HepG2 (cell line): ENCODE data around the gene PDCD2L. TPM values are rescaled to one million over a fixed set of nuclear protein-coding genes. Genes with fewer than 3 reads are reported as not detected.

Experiments used
- CEBPB ChIP-seq: IDR thresholded peaks from 2 replicates; pipeline ENCODE4 v1.6.1; 2011; ENCODE audit warnings: low read depth, low read length, improper control_type of control experiment, borderline replicate concordance
- CREM ChIP-seq, 2 experiments: sonication (generic) in 1 of 2; formaldehyde crosslinking in 1 of 2; IDR thresholded peaks; 2 replicates each; pipeline versions ENCODE4 v1.4.0 to v1.6.1; 2016 to 2020; ENCODE audit warnings: antibody characterized with exemption in 1 of 2, mild to moderate bottlenecking in 1 of 2, missing genetic modification reagents in 1 of 2
- HIVEP1 ChIP-seq: sonication (generic); formaldehyde crosslinking; IDR thresholded peaks from 2 replicates; pipeline ENCODE4 v1.4.0; 2020; ENCODE audit warnings: mild to moderate bottlenecking, missing genetic modification reagents
- IRF9 ChIP-seq: sonication (generic); formaldehyde crosslinking; IDR thresholded peaks from 2 replicates; pipeline ENCODE4 v1.8.0; 2022; ENCODE audit warnings: missing genetic modification reagents, mild to moderate bottlenecking, borderline replicate concordance
- KDM2A ChIP-seq: sonication (generic); formaldehyde crosslinking; IDR thresholded peaks from 2 replicates; pipeline ENCODE4 v1.4.0; 2020; ENCODE audit warnings: low read depth, missing genetic modification reagents, borderline replicate concordance
- MATR3 ChIP-seq: sonication (generic); formaldehyde crosslinking; IDR thresholded peaks from 2 replicates; pipeline ENCODE4 v1.4.0; 2020; ENCODE audit warnings: missing genetic modification reagents
- PLRG1 ChIP-seq: fragments of 450-650 bp; conservative IDR thresholded peaks from 2 replicates; pipeline ENCODE4 v1.6.1; 2016
- RAD21 ChIP-seq: fragments of 450-650 bp; formaldehyde crosslinking; IDR thresholded peaks from 2 replicates; pipeline ENCODE4 v1.5.0; 2020; ENCODE audit warnings: mild to moderate bottlenecking
- SP5 ChIP-seq: IDR thresholded peaks from 2 replicates; pipeline ENCODE4 v1.6.1; 2016; ENCODE audit warnings: low read depth, borderline replicate concordance
- TIGD3 ChIP-seq: sonication (generic); formaldehyde crosslinking; IDR thresholded peaks from 2 replicates; pipeline ENCODE4 v1.5.1; 2020; ENCODE audit warnings: mild to moderate bottlenecking, missing genetic modification reagents, borderline replicate concordance
- ZNF275 ChIP-seq: sonication (generic); formaldehyde crosslinking; IDR thresholded peaks from 2 replicates; pipeline ENCODE4 v1.8.0; 2022; ENCODE audit warnings: missing genetic modification reagents, mild to moderate bottlenecking, inconsistent platforms, borderline replicate concordance
- ZNF318 ChIP-seq: sonication (generic); formaldehyde crosslinking; IDR thresholded peaks from 2 replicates; pipeline ENCODE4 v1.4.0; 2020; ENCODE audit warnings: mild to moderate bottlenecking, missing genetic modification reagents
- ZNF335 ChIP-seq: sonication (generic); formaldehyde crosslinking; IDR thresholded peaks from 2 replicates; pipeline ENCODE4 v1.4.0; 2020; ENCODE audit warnings: missing genetic modification reagents
- polyA plus RNA-seq, 8 experiments: library from polyadenylated mRNA; depleted of rRNA in 3 of 8; stranded (reverse) in 7 of 8; unstranded in 1 of 8; fragments of >200 nt; fragmentation: Illumina TruSeq in 4 of 8; extraction: Trizol in 4 of 8; gene quantifications; 2 replicates each; pipeline versions ENCODE4 v1.2.1 to v1.2.3, GENCODE V29; 2011 to 2016; ENCODE audit warnings: low read depth in 4 of 8, missing spikeins in 1 of 8, mixed read lengths in 1 of 8; ENCODE audit not compliant: insufficient read depth in 1 of 8
- total RNA-seq, 5 experiments: library from RNA; depleted of rRNA; stranded (reverse); fragments of >200 nt; fragmentation: Illumina TruSeq; extraction: Trizol; gene quantifications; 2 replicates each; pipeline ENCODE4 v1.2.3, GENCODE V29; 2016; ENCODE audit warnings: low read depth in 1 of 5
- TF ChIP-seq, protein P1 (sequence below): IDR thresholded peaks from 2 replicates; pipeline ENCODE4 v1.6.1; 2016; ENCODE audit warnings: missing compliant biosample characterization, missing genetic modification reagents, borderline replicate concordance
- TF ChIP-seq, protein P2 (sequence below): sonication (generic); formaldehyde crosslinking; IDR thresholded peaks from 2 replicates; pipeline ENCODE4 v1.4.0; 2020; ENCODE audit warnings: mild to moderate bottlenecking, missing genetic modification reagents

The PDCD2L gene
- total and polyA plus RNA-seq, 2 of the 13 experiments (the other 11 are each of a cell fraction or from before 2014, with no cell fraction given): 29.3 to 35.2 TPM

- TF ChIP-seq IRF9 (CRISPR knock-in tag) (0 out of 2 replicates have a peak, but pooled peaks have one; percentile 1), CEBPB (no peak), ZNF335 (CRISPR knock-in tag) (no peak; the same call in 1 of the 2 replicates), RAD21 (CRISPR knock-in tag) (no peak), CREM (IDR thresholded peaks at IDR 0.05) (no peak), CREM (CRISPR knock-in tag; IDR thresholded peaks at IDR 0.05) (no peak), MATR3 (CRISPR knock-in tag) (no peak), ZNF318 (CRISPR knock-in tag) (no peak), HIVEP1 (CRISPR knock-in tag) (no peak), SP5 (CRISPR knock-in tag) (no peak), PLRG1 (no peak), ZNF275 (CRISPR knock-in tag) (no peak), KDM2A (CRISPR knock-in tag) (peak; percentile 21; the same call in 1 of the 2 replicates), TIGD3 (no peak)
- TF ChIP-seq, protein P1, sequence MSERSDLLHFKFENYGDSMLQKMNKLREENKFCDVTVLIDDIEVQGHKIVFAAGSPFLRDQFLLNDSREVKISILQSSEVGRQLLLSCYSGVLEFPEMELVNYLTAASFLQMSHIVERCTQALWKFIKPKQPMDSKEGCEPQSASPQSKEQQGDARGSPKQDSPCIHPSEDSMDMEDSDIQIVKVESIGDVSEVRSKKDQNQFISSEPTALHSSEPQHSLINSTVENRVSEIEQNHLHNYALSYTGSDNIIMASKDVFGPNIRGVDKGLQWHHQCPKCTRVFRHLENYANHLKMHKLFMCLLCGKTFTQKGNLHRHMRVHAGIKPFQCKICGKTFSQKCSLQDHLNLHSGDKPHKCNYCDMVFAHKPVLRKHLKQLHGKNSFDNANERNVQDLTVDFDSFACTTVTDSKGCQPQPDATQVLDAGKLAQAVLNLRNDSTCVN (CRISPR knock-in tag): no peak
- TF ChIP-seq, protein P2, sequence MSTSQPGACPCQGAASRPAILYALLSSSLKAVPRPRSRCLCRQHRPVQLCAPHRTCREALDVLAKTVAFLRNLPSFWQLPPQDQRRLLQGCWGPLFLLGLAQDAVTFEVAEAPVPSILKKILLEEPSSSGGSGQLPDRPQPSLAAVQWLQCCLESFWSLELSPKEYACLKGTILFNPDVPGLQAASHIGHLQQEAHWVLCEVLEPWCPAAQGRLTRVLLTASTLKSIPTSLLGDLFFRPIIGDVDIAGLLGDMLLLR (CRISPR knock-in tag): no peak
Measured at GRCh38 chr19:34364830-34365462, 39.3 kb upstream of the PDCD2L start, which contains the start of gene GPI (continued).
